IMR-90 (cell line): ENCODE results near the gene STX18. TPM values are rescaled to one million over a fixed set of nuclear protein-coding genes. Genes with fewer than 3 reads are reported as not detected.

ENCODE experiments used
- ATAC-seq: fragments of 200-7000 bp; cut with Tn5 transposase; 2 replicates; pipeline ENCODE4 v1.9.1; 2020; ENCODE audit warnings: low read depth, mild to moderate bottlenecking, moderate library complexity
- BruUV-seq: library from RNA; stranded (reverse); fragments of 400-500 nt; replicated peaks from 2 replicates; lab custom pipeline; 2021; lab: Mats Ljungman, UMichigan
- CTCF ChIA-PET: fragments of 300-600 bp; formaldehyde crosslinking; extraction: SDS; loops from one replicate; lab custom pipeline; 2021; ENCODE audit warnings: antibody characterized with exemption; lab: Yijun Ruan, JAX
- POLR2A ChIA-PET: fragments of 300-600 bp; sonication (Branson Sonifier 250); formaldehyde crosslinking; loops from one replicate; lab custom pipeline; 2022; ENCODE audit warnings: antibody characterized with exemption; ENCODE audit not compliant: unreplicated experiment; lab: Charles Lee
- DNase-seq: peaks from one replicate; pipeline ENCODE4 v3.0.0; 2013
- H2AFZ ChIP-seq: replicated peaks from 2 replicates; pipeline ENCODE3; 2013; ENCODE audit warnings: low read length, mild to moderate bottlenecking; ENCODE audit not compliant: poor library complexity
- H2AK5ac ChIP-seq: 2 replicates; pipeline ENCODE4 v1.6.1; 2013; ENCODE audit warnings: low read depth, low read length, inconsistent platforms
- H2AK9ac ChIP-seq: replicated peaks from 2 replicates; pipeline ENCODE3; 2013; ENCODE audit warnings: mild to moderate bottlenecking, low read depth, low read length, moderate library complexity; ENCODE audit not compliant: poor library complexity
- H2BK120ac ChIP-seq: 2 replicates; pipeline ENCODE4 v1.6.1; 2013; ENCODE audit warnings: low read depth, low read length, inconsistent platforms
- H2BK15ac ChIP-seq: 3 replicates; pipeline ENCODE4 v1.6.1; 2013; ENCODE audit warnings: low read depth, low read length, inconsistent platforms
- H2BK20ac ChIP-seq: 2 replicates; pipeline ENCODE4 v1.6.1; 2013; ENCODE audit warnings: low read depth, mild to moderate bottlenecking, inconsistent platforms, low read length, moderate library complexity
- H2BK5ac ChIP-seq: 2 replicates; pipeline ENCODE4 v1.6.1; 2013; ENCODE audit warnings: mild to moderate bottlenecking, low read depth, low read length, inconsistent platforms; ENCODE audit not compliant: poor library complexity, severe bottlenecking
- H3K14ac ChIP-seq: replicated peaks from 2 replicates; pipeline ENCODE4 v1.6.1; 2013; ENCODE audit warnings: low read depth, low read length, inconsistent platforms
- H3K18ac ChIP-seq: 2 replicates; pipeline ENCODE4 v1.6.1; 2013; ENCODE audit warnings: low read depth, low read length, control low read depth
- H3K23ac ChIP-seq: 2 replicates; pipeline ENCODE4 v1.6.1; 2013; ENCODE audit warnings: low read depth, low read length, inconsistent platforms
- H3K27ac ChIP-seq: 2 replicates; pipeline ENCODE4 v1.5.1; 2013; ENCODE audit warnings: mild to moderate bottlenecking, control low read depth, low read length; ENCODE audit not compliant: insufficient read depth
- H3K27me3 ChIP-seq: 2 replicates; pipeline ENCODE4 v1.6.1; 2013; ENCODE audit warnings: low read length; ENCODE audit not compliant: control insufficient read depth, insufficient read depth
- H3K36me3 ChIP-seq: 2 replicates; pipeline ENCODE4 v1.6.1; 2013; ENCODE audit warnings: low read length, mixed read lengths; ENCODE audit not compliant: control insufficient read depth, insufficient read depth
- H3K4ac ChIP-seq: 2 replicates; pipeline ENCODE4 v1.6.1; 2013; ENCODE audit warnings: low read depth, low read length, inconsistent platforms
- H3K4me1 ChIP-seq: 2 replicates; pipeline ENCODE4 v1.6.1; 2013; ENCODE audit warnings: low read length, mixed read lengths; ENCODE audit not compliant: control insufficient read depth, insufficient read depth
- H3K4me2 ChIP-seq: 2 replicates; pipeline ENCODE4 v1.6.1; 2013; ENCODE audit warnings: low read depth, mild to moderate bottlenecking, control low read depth, low read length, moderate library complexity
- H3K4me3 ChIP-seq: 2 replicates; pipeline ENCODE4 v1.5.1; 2013; ENCODE audit warnings: low read depth, mild to moderate bottlenecking, control low read depth, low read length, moderate library complexity; ENCODE audit not compliant: insufficient read depth
- H3K56ac ChIP-seq: 2 replicates; pipeline ENCODE4 v1.6.1; 2013; ENCODE audit warnings: low read length, inconsistent platforms; ENCODE audit not compliant: insufficient read depth; ENCODE audit errors: extremely low read depth
- H3K79me1 ChIP-seq, 2 experiments: 2 replicates each; pipeline ENCODE4 v1.6.1; 2013; ENCODE audit warnings: low read length in 2 of 2, inconsistent platforms in 1 of 2, low read depth in 1 of 2
- H3K9ac ChIP-seq: 2 replicates; pipeline ENCODE4 v1.6.1; 2013; ENCODE audit warnings: low read depth, low read length, control low read depth
- H3K9me1 ChIP-seq: 2 replicates; pipeline ENCODE4 v1.6.1; 2013; ENCODE audit warnings: low read length, inconsistent platforms; ENCODE audit not compliant: insufficient read depth
- H3K9me3 ChIP-seq: 2 replicates; pipeline ENCODE4 v1.6.1; 2013; ENCODE audit warnings: low read length; ENCODE audit not compliant: control insufficient read depth, insufficient read depth
- H4K20me1 ChIP-seq: 2 replicates; pipeline ENCODE4 v1.6.1; 2013; ENCODE audit warnings: low read length, inconsistent platforms; ENCODE audit not compliant: insufficient read depth
- H4K5ac ChIP-seq: 2 replicates; pipeline ENCODE4 v1.6.1; 2013; ENCODE audit warnings: mild to moderate bottlenecking, low read depth, low read length, control low read depth
- H4K8ac ChIP-seq, 2 experiments: 2 replicates each; pipeline ENCODE4 v1.6.1; 2013; ENCODE audit warnings: low read depth in 2 of 2, low read length in 2 of 2, control low read depth in 1 of 2, inconsistent platforms in 1 of 2
- H4K91ac ChIP-seq: 2 replicates; pipeline ENCODE4 v1.6.1; 2013; ENCODE audit warnings: low read depth, low read length, inconsistent platforms; ENCODE audit not compliant: insufficient read depth
- BHLHE40 ChIP-seq: fragments of 150-350 bp; IDR thresholded peaks from 2 replicates; pipeline ENCODE4 v1.6.1; 2016; ENCODE audit warnings: mild to moderate bottlenecking, low read depth, low read length
- CEBPB ChIP-seq: IDR thresholded peaks from 2 replicates; pipeline ENCODE4 v1.6.1; 2012; ENCODE audit warnings: low read depth, low read length, improper control_type of control experiment
- CHD1 ChIP-seq: IDR thresholded peaks from 2 replicates; pipeline ENCODE4 v1.6.1; 2012; ENCODE audit warnings: low read depth, low read length, improper control_type of control experiment
- ELK1 ChIP-seq: fragments of 150-350 bp; IDR thresholded peaks from 2 replicates; pipeline ENCODE4 v1.6.1; 2016; ENCODE audit warnings: low read depth, mild to moderate bottlenecking, low read length, moderate library complexity, borderline replicate concordance
- FOS ChIP-seq: fragments of 150-350 bp; IDR thresholded peaks from 2 replicates; pipeline ENCODE4 v1.6.1; 2016; ENCODE audit warnings: low read depth, low read length
- MAFK ChIP-seq: IDR thresholded peaks from 2 replicates; pipeline ENCODE4 v1.6.1; 2012; ENCODE audit warnings: low read depth, low read length, improper control_type of control experiment
- MAZ ChIP-seq: IDR thresholded peaks from 2 replicates; pipeline ENCODE4 v1.6.1; 2012; ENCODE audit warnings: low read depth, mild to moderate bottlenecking, low read length, improper control_type of control experiment, moderate library complexity, borderline replicate concordance
- MXI1 ChIP-seq: IDR thresholded peaks from 2 replicates; pipeline ENCODE4 v1.6.1; 2012; ENCODE audit warnings: low read depth, mild to moderate bottlenecking, low read length, moderate library complexity, borderline replicate concordance
- NFE2L2 ChIP-seq: fragments of 150-350 bp; IDR thresholded peaks from 2 replicates; pipeline ENCODE4 v1.6.1; 2016; ENCODE audit warnings: low read depth, mild to moderate bottlenecking, low read length
- POLR2A ChIP-seq: IDR thresholded peaks from 2 replicates; pipeline ENCODE4 v1.6.1; 2012; ENCODE audit warnings: mild to moderate bottlenecking, low read depth, low read length
- RAD21 ChIP-seq: IDR thresholded peaks from 2 replicates; pipeline ENCODE4 v1.6.1; 2012; ENCODE audit warnings: low read length, improper control_type of control experiment
- RCOR1 ChIP-seq: IDR thresholded peaks from 2 replicates; pipeline ENCODE4 v1.6.1; 2012; ENCODE audit warnings: mild to moderate bottlenecking, low read length, improper control_type of control experiment; ENCODE audit not compliant: insufficient replicate concordance
- RFX5 ChIP-seq: IDR thresholded peaks from 2 replicates; pipeline ENCODE4 v1.8.0; 2012; ENCODE audit warnings: low read depth, mild to moderate bottlenecking, low read length, moderate library complexity
- SMC3 ChIP-seq: fragments of 150-350 bp; IDR thresholded peaks from 2 replicates; pipeline ENCODE4 v1.6.1; 2016; ENCODE audit warnings: low read depth, mild to moderate bottlenecking, antibody characterized with exemption, low read length, moderate library complexity
- WGBS, 2 experiments: methylation state at CpG; one replicate each; pipeline versions ENCODE4 v1.1.5 to v1.1.7; 2013; ENCODE audit warnings: missing lambda C conversion rate in 2 of 2; ENCODE audit not compliant: insufficient read length in 1 of 2; ENCODE audit errors: extremely low coverage in 2 of 2; 5-methylcytosine and 5-hydroxymethylcytosine counted together
- dilution Hi-C: fragments of 300-500 bp; cut with HindIII; formaldehyde crosslinking; loops from one replicate; pipeline ENCODE4 v1.14.3; 2018; ENCODE audit warnings: low sequenced_read_pairs; ENCODE audit not compliant: unreplicated experiment
- in situ Hi-C: fragments of 300-500 bp; cut with MboI; formaldehyde crosslinking; loops from 3 replicates; pipeline ENCODE4 v1.14.3; 2019; ENCODE audit warnings: low sequenced_read_pairs, inconsistent platforms, mixed read lengths
- intact Hi-C: fragments of 100-400 bp; cut with micrococcal nuclease; formaldehyde crosslinking; loops from 2 replicates; pipeline ENCODE4 v1.10.0; 2022
- polyA plus RNA-seq, 3 experiments: library from polyadenylated mRNA; depleted of rRNA; stranded (reverse); fragments of >200 nt; gene quantifications; 2 replicates each; pipeline ENCODE4 v1.2.3, GENCODE V29; 2012; ENCODE audit warnings: low replicate concordance in 1 of 3
- total RNA-seq: library from RNA; depleted of rRNA; stranded (reverse); fragments of >200 nt; gene quantifications from 2 replicates; pipeline ENCODE4 v1.2.3, GENCODE V29; 2012
- TF ChIP-seq, protein P1 (sequence below): fragments of 150-350 bp; IDR thresholded peaks from 2 replicates; pipeline ENCODE4 v1.6.1; 2017; ENCODE audit warnings: mild to moderate bottlenecking, antibody characterized with exemption, low read length, low read depth
- TF ChIP-seq, protein P2 (sequence below): conservative IDR thresholded peaks from 2 replicates; pipeline ENCODE4 v1.5.1; 2012; ENCODE audit warnings: mild to moderate bottlenecking, low read depth, low read length, improper control_type of control experiment

STX18 gene
- total and polyA plus RNA-seq, 2 of the 4 experiments (the other 2 are of a cell fraction), result 20.1 to 23.4 TPM

GRCh38 chr4:4564522-4564921 lies 22.7 kb upstream of the STX18 start:
- no peak overlapping the region for H3K9ac ChIP-seq
- no peak overlapping the region for H4K5ac ChIP-seq
- in situ Hi-C loops, result no loop called here
- H3K18ac ChIP-seq, result no peak overlapping the region
- H2BK20ac ChIP-seq, result no peak overlapping the region
- H3K14ac ChIP-seq, result no peak overlapping the region
- no peak overlapping the region for H3K27ac ChIP-seq
- peaks cover under 1% of the 10 kb centered on the region for H3K4me1 ChIP-seq
- 100% methylated on average over 3 of the region's 3 CpGs; no CpG with 5 or more reads in 1 of the 2 experiments for WGBS, 2 experiments
- no peak overlapping the region for H2BK15ac ChIP-seq
- ChIA-PET POLR2A (no interaction called here), CTCF (interaction anchor here (0.7 to 1.7 kb wide), 2 partner anchors 10 to 45 kb away, joined by 4 to 6 read pairs; no protein-coding TSS in a partner anchor)
- H2AFZ ChIP-seq, result no peak overlapping the region
- no peak overlapping the region for H4K91ac ChIP-seq
- no peaks in the 10 kb centered on the region for H3K79me1 ChIP-seq
- no peak for ATAC-seq
- BruUV-seq, result no TSS peak
- H3K9me1 ChIP-seq, result no peaks in the 10 kb centered on the region
- H3K4ac ChIP-seq, result no peak overlapping the region
- H3K27me3 ChIP-seq, result no peaks in the 10 kb centered on the region
- intact Hi-C loops, result no loop called here
- no peak overlapping the region for H2BK120ac ChIP-seq
- no peak overlapping the region for H4K8ac ChIP-seq
- H3K9me3 ChIP-seq, result peaks cover 2% of the 10 kb centered on the region; the same call in 1 of the 2 replicates
- H3K56ac ChIP-seq, result no peak overlapping the region
- no peak overlapping the region for H2AK9ac ChIP-seq
- dilution Hi-C loops, result no loop called here
- H4K20me1 ChIP-seq, result no peaks in the 10 kb centered on the region
- no peak overlapping the region for H2AK5ac ChIP-seq
- TF ChIP-seq ELK1 (no peak), MAFK (no peak), CEBPB (no peak), NFE2L2 (no peak), POLR2A (no peak), RCOR1 (no peak), RFX5 (no peak), RAD21 (no peak), SMC3 (no peak), MXI1 (no peak), CHD1 (no peak), BHLHE40 (no peak), FOS (no peak), MAZ (no peak)
- TF ChIP-seq, protein P1, sequence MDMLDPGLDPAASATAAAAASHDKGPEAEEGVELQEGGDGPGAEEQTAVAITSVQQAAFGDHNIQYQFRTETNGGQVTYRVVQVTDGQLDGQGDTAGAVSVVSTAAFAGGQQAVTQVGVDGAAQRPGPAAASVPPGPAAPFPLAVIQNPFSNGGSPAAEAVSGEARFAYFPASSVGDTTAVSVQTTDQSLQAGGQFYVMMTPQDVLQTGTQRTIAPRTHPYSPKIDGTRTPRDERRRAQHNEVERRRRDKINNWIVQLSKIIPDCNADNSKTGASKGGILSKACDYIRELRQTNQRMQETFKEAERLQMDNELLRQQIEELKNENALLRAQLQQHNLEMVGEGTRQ, result no peak
- TF ChIP-seq, protein P2, sequence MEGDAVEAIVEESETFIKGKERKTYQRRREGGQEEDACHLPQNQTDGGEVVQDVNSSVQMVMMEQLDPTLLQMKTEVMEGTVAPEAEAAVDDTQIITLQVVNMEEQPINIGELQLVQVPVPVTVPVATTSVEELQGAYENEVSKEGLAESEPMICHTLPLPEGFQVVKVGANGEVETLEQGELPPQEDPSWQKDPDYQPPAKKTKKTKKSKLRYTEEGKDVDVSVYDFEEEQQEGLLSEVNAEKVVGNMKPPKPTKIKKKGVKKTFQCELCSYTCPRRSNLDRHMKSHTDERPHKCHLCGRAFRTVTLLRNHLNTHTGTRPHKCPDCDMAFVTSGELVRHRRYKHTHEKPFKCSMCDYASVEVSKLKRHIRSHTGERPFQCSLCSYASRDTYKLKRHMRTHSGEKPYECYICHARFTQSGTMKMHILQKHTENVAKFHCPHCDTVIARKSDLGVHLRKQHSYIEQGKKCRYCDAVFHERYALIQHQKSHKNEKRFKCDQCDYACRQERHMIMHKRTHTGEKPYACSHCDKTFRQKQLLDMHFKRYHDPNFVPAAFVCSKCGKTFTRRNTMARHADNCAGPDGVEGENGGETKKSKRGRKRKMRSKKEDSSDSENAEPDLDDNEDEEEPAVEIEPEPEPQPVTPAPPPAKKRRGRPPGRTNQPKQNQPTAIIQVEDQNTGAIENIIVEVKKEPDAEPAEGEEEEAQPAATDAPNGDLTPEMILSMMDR, result no peak
- H3K23ac ChIP-seq, result no peak overlapping the region
- H3K4me3 ChIP-seq, result no peak overlapping the region
- H3K36me3 ChIP-seq, result no peaks in the 10 kb centered on the region
- DNase-seq, result no peak
- no peak overlapping the region for H2BK5ac ChIP-seq
- H3K4me2 ChIP-seq, result no peak overlapping the region
